Stomach (tissue), 4 donors: Measurements from ENCODE around the gene HELT.
"Not testable (repeated sequence)": the region's sequence is repeated elsewhere in the genome, so short reads cannot be mapped to it uniquely, and the experiment has no call there.

Source experiments
- CTCF ChIP-seq, 7 experiments: fragments of 450-650 bp in 4 of 7; fragments of 200-600 bp in 3 of 7; sonication (generic) in 3 of 7; IDR thresholded peaks; one replicate each; pipeline ENCODE4 v1.5.1; 2016 to 2019; ENCODE audit warnings: antibody characterized with exemption in 7 of 7, control low read depth in 2 of 7, mild to moderate bottlenecking in 1 of 7
- EP300 ChIP-seq: sonication (generic); formaldehyde crosslinking; IDR thresholded peaks from one replicate; pipeline ENCODE4 v1.6.1; 2017; ENCODE audit warnings: antibody characterized with exemption
- POLR2A ChIP-seq, 4 donors: fragments of 450-650 bp; IDR thresholded peaks; one replicate each; pipeline ENCODE4 v1.6.1; 2016; ENCODE audit warnings: antibody characterized with exemption in 4 of 4, control low read depth in 2 of 4, mild to moderate bottlenecking in 1 of 4, moderate library complexity in 1 of 4
- POLR2AphosphoS5 ChIP-seq, 3 donors: sonication (generic); formaldehyde crosslinking; IDR thresholded peaks; one replicate each; pipeline ENCODE4 v1.6.1; 2016; ENCODE audit warnings: antibody characterized with exemption in 3 of 3

GRCh38 chr4:185050286-185050685 is 32.0 kb downstream of the HELT start:
- TF ChIP-seq POLR2AphosphoS5 (IDR thresholded peaks at IDR 0.05); CTCF (IDR thresholded peaks at IDR 0.05); POLR2A (IDR thresholded peaks at IDR 0.05); EP300: not testable (repeated sequence)
